WTC11 (cell line): Measurements from ENCODE around the gene CD93. TPM values are rescaled to one million over a fixed set of nuclear protein-coding genes. Genes with fewer than 3 reads are reported as not detected.

Experiments used
- ATAC-seq: fragments of 200-7000 bp; cut with Tn5 transposase; 2 replicates; pipeline ENCODE4 v1.10.0; 2021; ENCODE audit warnings: mild to moderate bottlenecking, moderate library complexity
- CTCF ChIA-PET: fragments of 300-600 bp; sonication (Branson Sonifier 250); formaldehyde crosslinking; loops from one replicate; lab custom pipeline; 2021; ENCODE audit warnings: antibody characterized with exemption; lab: Charles Lee
- POLR2A ChIA-PET: fragments of 350-600 bp; sonication (Branson Sonifier 250); formaldehyde crosslinking; loops from one replicate; lab custom pipeline; 2021; ENCODE audit warnings: antibody characterized with exemption; lab: Charles Lee
- DNase-seq: peaks from one replicate; pipeline ENCODE4 v3.0.0; 2021; ENCODE audit warnings: low spot score
- H3K27ac Mint-ChIP-seq: 2 replicates; pipeline ENCODE4 v1.8.0; 2021; ENCODE audit warnings: mixed read lengths
- H3K27me3 Mint-ChIP-seq: 2 replicates; pipeline ENCODE4 v1.8.0; 2021; ENCODE audit warnings: low read depth, mild to moderate bottlenecking, moderate library complexity, mixed read lengths
- H3K36me3 Mint-ChIP-seq: 2 replicates; pipeline ENCODE4 v1.8.0; 2021; ENCODE audit warnings: mixed read lengths
- H3K4me1 Mint-ChIP-seq: 2 replicates; pipeline ENCODE4 v1.8.0; 2022; ENCODE audit warnings: mixed read lengths
- H3K4me3 Mint-ChIP-seq: 2 replicates; pipeline ENCODE4 v1.8.0; 2021; ENCODE audit warnings: mild to moderate bottlenecking, moderate library complexity, mixed read lengths
- H3K9me3 Mint-ChIP-seq: 2 replicates; pipeline ENCODE4 v1.8.0; 2021; ENCODE audit warnings: mixed read lengths
- ATF2 ChIP-seq: sonication (generic); formaldehyde crosslinking; IDR thresholded peaks from 2 replicates; pipeline ENCODE4 v1.8.1; 2022; ENCODE audit warnings: low read depth, missing genetic modification reagents, borderline replicate concordance
- ATF3 ChIP-seq: sonication (generic); formaldehyde crosslinking; conservative IDR thresholded peaks from 2 replicates; pipeline ENCODE4 v1.8.1; 2022; ENCODE audit warnings: mild to moderate bottlenecking, missing genetic modification reagents
- CBFB ChIP-seq: sonication (generic); formaldehyde crosslinking; IDR thresholded peaks from 2 replicates; pipeline ENCODE4 v1.8.1; 2022; ENCODE audit warnings: mild to moderate bottlenecking, low read depth, missing genetic modification reagents
- CREB1 ChIP-seq: sonication (generic); formaldehyde crosslinking; IDR thresholded peaks from 2 replicates; pipeline ENCODE4 v1.8.0; 2023; ENCODE audit warnings: mild to moderate bottlenecking, missing genetic modification reagents
- CREM ChIP-seq: sonication (generic); formaldehyde crosslinking; IDR thresholded peaks from 2 replicates; pipeline ENCODE4 v1.8.1; 2022; ENCODE audit warnings: mild to moderate bottlenecking, missing genetic modification reagents, moderate library complexity
- E2F5 ChIP-seq: sonication (generic); formaldehyde crosslinking; IDR thresholded peaks from 2 replicates; pipeline ENCODE4 v1.8.1; 2022; ENCODE audit warnings: mild to moderate bottlenecking, moderate library complexity, missing genetic modification reagents
- ESRRA ChIP-seq: sonication (generic); formaldehyde crosslinking; IDR thresholded peaks from 2 replicates; pipeline ENCODE4 v1.8.1; 2022; ENCODE audit warnings: mild to moderate bottlenecking, missing genetic modification reagents, borderline replicate concordance
- ETV6 ChIP-seq: sonication (generic); formaldehyde crosslinking; IDR thresholded peaks from 2 replicates; pipeline ENCODE4 v1.8.1; 2022; ENCODE audit warnings: mild to moderate bottlenecking, missing genetic modification reagents
- FOXJ3 ChIP-seq: sonication (generic); formaldehyde crosslinking; IDR thresholded peaks from 2 replicates; pipeline ENCODE4 v1.9.0; 2021; ENCODE audit warnings: missing genetic modification reagents, mild to moderate bottlenecking, borderline replicate concordance
- FOXK1 ChIP-seq: sonication (generic); formaldehyde crosslinking; IDR thresholded peaks from 2 replicates; pipeline ENCODE4 v1.8.0; 2022; ENCODE audit warnings: mild to moderate bottlenecking, moderate library complexity, missing genetic modification reagents
- GRHL2 ChIP-seq: fragments of 250-450 bp; sonication (Bioruptor Pico); IDR thresholded peaks from 2 replicates; pipeline ENCODE4 v1.8.0; 2022; ENCODE audit warnings: mild to moderate bottlenecking, moderate library complexity; ENCODE audit not compliant: insufficient replicate concordance, severe bottlenecking
- JUN ChIP-seq: sonication (generic); formaldehyde crosslinking; IDR thresholded peaks from 2 replicates; pipeline ENCODE4 v1.8.0; 2023; ENCODE audit warnings: mild to moderate bottlenecking, missing genetic modification reagents
- NFYB ChIP-seq: sonication (generic); formaldehyde crosslinking; conservative IDR thresholded peaks from 2 replicates; pipeline ENCODE4 v1.8.0; 2022; ENCODE audit warnings: low read depth, missing genetic modification reagents
- OVOL2 ChIP-seq: fragments of 250-450 bp; sonication (Bioruptor Pico); IDR thresholded peaks from 2 replicates; pipeline ENCODE4 v1.9.0; 2021; ENCODE audit warnings: mild to moderate bottlenecking, borderline replicate concordance
- PRRX2 ChIP-seq: fragments of 250-450 bp; sonication (Bioruptor Pico); IDR thresholded peaks from 2 replicates; pipeline ENCODE4 v1.8.0; 2021; ENCODE audit warnings: mild to moderate bottlenecking
- RORB ChIP-seq: fragments of 250-450 bp; sonication (Bioruptor Pico); IDR thresholded peaks from 2 replicates; pipeline ENCODE4 v1.9.0; 2021; ENCODE audit warnings: mild to moderate bottlenecking
- SMAD3 ChIP-seq: sonication (generic); formaldehyde crosslinking; IDR thresholded peaks from 2 replicates; pipeline ENCODE4 v1.8.0; 2022; ENCODE audit warnings: missing genetic modification reagents, mild to moderate bottlenecking, borderline replicate concordance
- SP1 ChIP-seq: sonication (generic); formaldehyde crosslinking; conservative IDR thresholded peaks from 2 replicates; pipeline ENCODE4 v1.8.1; 2022; ENCODE audit warnings: missing genetic modification reagents
- STAT6 ChIP-seq: sonication (generic); formaldehyde crosslinking; conservative IDR thresholded peaks from 2 replicates; pipeline ENCODE4 v1.8.1; 2023; ENCODE audit warnings: mild to moderate bottlenecking, low read depth, missing genetic modification reagents, moderate library complexity
- ZNF396 ChIP-seq: fragments of 250-450 bp; sonication (Bioruptor Pico); IDR thresholded peaks from 2 replicates; pipeline ENCODE4 v1.8.0; 2021; ENCODE audit warnings: mild to moderate bottlenecking, moderate library complexity, borderline replicate concordance
- total RNA-seq: library from RNA; stranded (reverse); gene quantifications from 3 replicates; pipeline ENCODE4 v1.2.3, GENCODE V29; 2021

Gene CD93
- total RNA-seq, 1 experiment from 2014 or later, result 0.09 TPM

GRCh38 chr20:23116311-23117089 lies 30.4 kb upstream of the CD93 start (continued):
- TF ChIP-seq JUN (CRISPR knock-in tag) (no peak), SP1 (no peak), CREB1 (CRISPR knock-in tag) (no peak)

- Mint-ChIP-seq H3K27me3 (no peaks in the 10 kb centered on the region; the same call in 1 of the 2 replicates), H3K4me1 (no peaks in the 10 kb centered on the region), H3K9me3 (no peaks in the 10 kb centered on the region), H3K36me3 (no peaks in the 10 kb centered on the region), H3K4me3 (no peak overlapping the region), H3K27ac (no peak overlapping the region)
- ATAC-seq, result no peak
- ChIA-PET POLR2A (no interaction called here), CTCF (no interaction called here)
- no peak for DNase-seq
- TF ChIP-seq FOXJ3 (CRISPR knock-in tag), result no peak
These were observed 29.7 kb upstream of the CD93 start for GRCh38 chr20:23115822-23116221.

GRCh38 chr20:23114448-23115082 lies 28.4 kb upstream of the CD93 start:
- Mint-ChIP-seq H3K27ac (no peak overlapping the region), H3K36me3 (no peaks in the 10 kb centered on the region), H3K9me3 (no peaks in the 10 kb centered on the region), H3K27me3 (no peaks in the 10 kb centered on the region; the same call in 1 of the 2 replicates), H3K4me1 (no peaks in the 10 kb centered on the region), H3K4me3 (no peak overlapping the region)
- POLR2A ChIA-PET, result interaction anchor here (0.6 kb wide), 1 partner anchor 11 kb away, joined by 3 read pairs; no protein-coding TSS in a partner anchor
- ATAC-seq (no peak), DNase-seq (no peak)
- TF ChIP-seq OVOL2 (CRISPR knock-in tag) (no peak), STAT6 (CRISPR knock-in tag) (no peak), ATF2 (no peak), CBFB (CRISPR knock-in tag) (no peak), SMAD3 (CRISPR knock-in tag) (no peak)
- CTCF ChIA-PET, result no interaction called here

- Mint-ChIP-seq H3K4me1 (no peaks in the 10 kb centered on the region), H3K27ac (no peak overlapping the region), H3K4me3 (no peak overlapping the region), H3K36me3 (no peaks in the 10 kb centered on the region), H3K9me3 (no peaks in the 10 kb centered on the region), H3K27me3 (no peaks in the 10 kb centered on the region; the same call in 1 of the 2 replicates)
- DNase-seq (no peak), ATAC-seq (no peak)
- TF ChIP-seq JUN (CRISPR knock-in tag) (no peak), ETV6 (CRISPR knock-in tag) (no peak), FOXK1 (CRISPR knock-in tag) (no peak), PRRX2 (CRISPR knock-in tag) (no peak), ATF3 (no peak), RORB (no peak), GRHL2 (CRISPR knock-in tag) (no peak), ZNF396 (no peak), E2F5 (CRISPR knock-in tag) (no peak), ESRRA (CRISPR knock-in tag) (no peak), CREM (no peak), NFYB (CRISPR knock-in tag) (no peak)
- CTCF ChIA-PET, result no interaction called here
- POLR2A ChIA-PET, result no interaction called here
These were observed 27.9 kb upstream of the CD93 start for GRCh38 chr20:23114018-23114417.
